ENCODE data around the gene FLACC1.
"Not testable (repeated sequence)": the region's sequence is repeated elsewhere in the genome, so short reads cannot be mapped to it uniquely, and the experiment has no call there.

Gene FLACC1

GRCh38 chr2:201249889-201250288 lies 107.3 kb downstream of the FLACC1 start:
- DNase-seq: no peak

- no peak for DNase-seq
These were observed 108.8 kb downstream of the FLACC1 start for GRCh38 chr2:201248288-201248844.

- no peak for DNase-seq
These were observed 110.9 kb downstream of the FLACC1 start for GRCh38 chr2:201246280-201246679.

- no peak for DNase-seq
These were observed 112.3 kb downstream of the FLACC1 start for GRCh38 chr2:201244829-201245228.

GRCh38 chr2:201242571-201243277 lies 114.4 kb downstream of the FLACC1 start:
- DNase-seq: no peak

GRCh38 chr2:201239167-201239935 lies 117.8 kb downstream of the FLACC1 start:
- DNase-seq: not testable (repeated sequence)

Measured in activated T-cell treated with anti-CD3 and anti-CD28 coated beads, Interleukin-2, amount 50 U/mL, for 1 hour (primary cell).